NB4 (cell line): Measurements from ENCODE around the gene FXR1.
"Not testable (repeated sequence)": the region's sequence is repeated elsewhere in the genome, so short reads cannot be mapped to it uniquely, and the experiment has no call there.

ENCODE experiments used
- DNase-seq: peaks from one replicate; pipeline ENCODE4 v3.0.0; 2010; ENCODE audit warnings: low read depth
- H3K4me3 ChIP-seq: one replicate; pipeline ENCODE4 v1.5.1; 2011; ENCODE audit warnings: mild to moderate bottlenecking, low read depth, low read length, moderate library complexity
- MAX ChIP-seq: IDR thresholded peaks from 2 replicates; pipeline ENCODE4 v1.6.1; 2011; ENCODE audit warnings: low read depth, low read length
- MYC ChIP-seq: IDR thresholded peaks from 2 replicates; pipeline ENCODE4 v1.6.1; 2011; ENCODE audit warnings: low read depth, low read length
- POLR2A ChIP-seq: IDR thresholded peaks from 2 replicates; pipeline ENCODE4 v1.6.1; 2011; ENCODE audit warnings: mild to moderate bottlenecking; ENCODE audit not compliant: insufficient read length; ENCODE audit errors: extremely low read depth
- TF ChIP-seq, protein P1 (sequence below): IDR thresholded peaks from one replicate; pipeline ENCODE4 v1.5.1; 2012; ENCODE audit warnings: low read depth, low read length

FXR1 gene

DNA sequence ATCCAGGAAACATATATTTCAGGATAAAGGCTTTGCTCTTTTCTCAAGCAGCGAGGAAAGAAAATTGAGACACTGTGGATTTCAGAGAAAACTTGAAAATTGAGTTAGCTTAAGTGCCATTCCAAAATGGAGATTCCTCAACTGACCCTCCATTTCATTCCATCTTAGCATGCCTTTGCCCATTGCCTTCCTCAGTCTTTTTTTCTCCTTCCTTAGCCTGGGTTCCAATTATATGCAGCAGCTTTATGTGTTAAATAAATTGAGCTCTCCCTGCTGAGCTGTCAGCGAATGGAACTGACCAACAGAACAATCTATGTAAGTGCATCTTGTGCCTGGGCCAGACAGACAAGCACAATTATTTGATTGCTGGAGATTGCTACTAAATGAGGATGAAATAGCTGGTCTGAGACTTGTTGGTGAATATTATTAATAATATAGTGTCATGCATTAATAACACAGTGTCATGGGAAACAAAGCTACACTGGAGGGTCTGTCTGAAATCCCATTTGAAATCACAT, 84.0 kb downstream of the FXR1 start:
- no peak for TF ChIP-seq MYC
- no peak overlapping the region for H3K4me3 ChIP-seq
- DNase-seq: no peak

- H3K4me3 ChIP-seq, DNase-seq: not testable (repeated sequence)
These were observed 89.9 kb downstream of the FXR1 start for GRCh38 chr3:181002331-181002730.

GRCh38 chr3:181003469-181003868, 91.0 kb downstream of the FXR1 start:
- DNase-seq, H3K4me3 ChIP-seq: not testable (repeated sequence)

DNA sequence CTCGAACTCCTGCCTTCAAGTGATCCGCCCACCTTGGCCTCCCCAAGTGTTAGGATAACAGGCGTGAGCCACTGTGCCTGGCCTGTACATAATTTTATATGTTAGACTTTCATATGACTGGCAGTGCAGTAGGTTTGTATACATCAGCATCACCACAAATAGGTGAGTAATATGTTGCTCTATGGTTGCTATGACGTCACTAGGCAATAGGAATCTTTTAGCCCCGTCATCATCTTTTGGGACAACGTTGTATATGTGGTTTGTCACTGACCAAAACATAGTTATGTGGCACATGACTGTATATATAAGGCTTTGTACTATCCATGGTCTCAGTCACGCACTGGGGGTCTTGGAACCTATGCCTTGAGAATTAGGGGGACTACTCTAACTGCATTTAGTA, 94.1 kb downstream of the FXR1 start:
- TF ChIP-seq, protein P1, sequence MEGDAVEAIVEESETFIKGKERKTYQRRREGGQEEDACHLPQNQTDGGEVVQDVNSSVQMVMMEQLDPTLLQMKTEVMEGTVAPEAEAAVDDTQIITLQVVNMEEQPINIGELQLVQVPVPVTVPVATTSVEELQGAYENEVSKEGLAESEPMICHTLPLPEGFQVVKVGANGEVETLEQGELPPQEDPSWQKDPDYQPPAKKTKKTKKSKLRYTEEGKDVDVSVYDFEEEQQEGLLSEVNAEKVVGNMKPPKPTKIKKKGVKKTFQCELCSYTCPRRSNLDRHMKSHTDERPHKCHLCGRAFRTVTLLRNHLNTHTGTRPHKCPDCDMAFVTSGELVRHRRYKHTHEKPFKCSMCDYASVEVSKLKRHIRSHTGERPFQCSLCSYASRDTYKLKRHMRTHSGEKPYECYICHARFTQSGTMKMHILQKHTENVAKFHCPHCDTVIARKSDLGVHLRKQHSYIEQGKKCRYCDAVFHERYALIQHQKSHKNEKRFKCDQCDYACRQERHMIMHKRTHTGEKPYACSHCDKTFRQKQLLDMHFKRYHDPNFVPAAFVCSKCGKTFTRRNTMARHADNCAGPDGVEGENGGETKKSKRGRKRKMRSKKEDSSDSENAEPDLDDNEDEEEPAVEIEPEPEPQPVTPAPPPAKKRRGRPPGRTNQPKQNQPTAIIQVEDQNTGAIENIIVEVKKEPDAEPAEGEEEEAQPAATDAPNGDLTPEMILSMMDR: no peak
- TF ChIP-seq MAX: no peak
- TF ChIP-seq POLR2A: no peak
- no peak for TF ChIP-seq MYC
- DNase-seq: no peak
- no peak overlapping the region for H3K4me3 ChIP-seq

DNA sequence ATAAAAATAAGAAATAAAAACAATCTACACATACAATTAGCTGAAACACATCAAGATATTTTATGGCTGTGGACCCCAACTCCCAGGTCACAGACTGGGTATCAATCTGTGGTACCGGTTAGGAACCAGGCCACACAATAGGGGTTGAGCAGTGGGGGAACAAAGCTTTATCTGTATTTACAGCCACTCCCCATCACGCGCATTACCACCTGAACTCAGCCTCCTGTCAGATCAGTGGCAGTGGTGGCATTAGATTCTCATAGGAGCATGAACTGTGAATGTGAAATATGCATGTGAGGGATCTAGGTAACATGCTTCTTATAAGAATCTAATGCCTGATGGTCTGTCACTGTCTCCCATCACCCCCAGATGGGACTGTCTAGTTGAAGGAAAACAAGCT, 94.8 kb downstream of the FXR1 start:
- no peak for DNase-seq
- no peak overlapping the region for H3K4me3 ChIP-seq
- TF ChIP-seq MAX: no peak
- TF ChIP-seq POLR2A: no peak
- TF ChIP-seq MYC: no peak
- TF ChIP-seq, protein P1: no peak

DNA sequence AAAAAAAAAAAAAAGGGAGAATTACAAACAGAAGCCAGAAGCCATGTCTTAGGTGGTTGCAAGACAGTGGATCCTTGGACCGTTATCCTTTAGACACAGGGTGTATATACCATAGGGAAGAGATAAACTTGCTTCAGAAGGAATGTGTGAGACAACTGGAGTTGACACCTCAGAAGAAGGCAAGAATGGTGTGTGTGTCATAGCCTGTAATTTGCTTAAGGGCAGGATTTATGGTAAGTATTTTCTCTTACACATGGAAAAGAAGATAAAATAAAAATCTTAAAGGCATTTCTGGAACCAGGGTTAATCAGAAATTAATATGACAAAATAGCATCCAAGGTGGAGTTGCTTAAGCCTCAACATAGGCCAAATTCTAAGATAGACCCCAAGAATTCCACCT, 96.3 kb downstream of the FXR1 start:
- DNase-seq: no peak
- no peak overlapping the region for H3K4me3 ChIP-seq
- TF ChIP-seq, protein P1: no peak

DNA sequence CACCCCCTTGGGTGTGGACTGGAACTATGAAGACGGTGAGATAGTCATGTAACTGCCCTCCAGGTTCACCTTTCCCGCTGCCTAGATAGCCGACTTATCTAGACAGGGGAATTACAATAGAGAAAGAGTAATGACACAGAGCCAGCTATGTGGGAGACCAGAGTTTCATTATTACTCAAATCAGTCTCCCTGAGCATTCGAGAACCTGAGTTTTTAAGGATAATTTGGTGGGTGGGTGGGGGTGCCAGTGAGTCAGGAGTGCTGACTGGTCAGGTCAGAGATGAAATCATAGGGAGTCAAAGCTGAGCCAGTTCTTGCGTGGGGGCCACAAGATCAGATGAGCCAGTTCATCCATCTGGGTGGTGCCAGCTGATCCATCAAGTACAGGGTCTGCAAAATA, 96.8 kb downstream of the FXR1 start:
- H3K4me3 ChIP-seq: no peak overlapping the region
- no peak for DNase-seq
- TF ChIP-seq MAX (no peak), POLR2A (no peak), MYC (no peak)
- TF ChIP-seq, protein P1: no peak

GRCh38 chr3:181017690-181018089, 105.2 kb downstream of the FXR1 start:
- peak; percentile 21 for DNase-seq
- no peak overlapping the region for H3K4me3 ChIP-seq
- TF ChIP-seq, protein P1: no peak
- no peak for TF ChIP-seq MYC
- no peak for TF ChIP-seq MAX
- TF ChIP-seq POLR2A: no peak
